ENCODE measurements around the gene UTS2B.

UTS2B gene

GRCh38 chr3:191362037-191362436 is 31.7 kb upstream of the UTS2B start:
- H3K18ac ChIP-seq (ENCODE audit: low read length): no peak overlapping the region
- no peak overlapping the region for H2BK12ac ChIP-seq (ENCODE audit: low read length)
- H4K91ac ChIP-seq (ENCODE audit: low read depth, low read length): no peak overlapping the region
- no CpG with 5 or more reads among the region's 4 CpGs for WGBS (ENCODE audit: extremely low coverage, insufficient coverage, insufficient read length)
- H2BK120ac ChIP-seq (ENCODE audit: insufficient read depth, low read length, poor library complexity): no peak overlapping the region
- no peak overlapping the region for H3K14ac ChIP-seq (ENCODE audit: low read length)
- no peak overlapping the region for H3K9ac ChIP-seq (ENCODE audit: low read length)
- H3K4ac ChIP-seq (ENCODE audit: low read depth, low read length): no peak overlapping the region
- no peak for DNase-seq
- peaks cover 4 to 11% of the 10 kb centered on the region in 2 experiments for H3K36me3 ChIP-seq (ENCODE audit: control insufficient read depth in 1 of 2, insufficient read depth in 2 of 2, low read length in 2 of 2)
- H3K9me3 ChIP-seq (ENCODE audit: insufficient read depth, low read depth, low read length): no peaks in the 10 kb centered on the region
- H3K4me3 ChIP-seq (ENCODE audit: low read depth, low read length): no peak overlapping the region
- H3K27me3 ChIP-seq (ENCODE audit: insufficient read depth, low read length): no peaks in the 10 kb centered on the region
- H3K23ac ChIP-seq (ENCODE audit: low read length): no peak overlapping the region
- peaks cover 4% of the 10 kb centered on the region for H3K79me1 ChIP-seq (ENCODE audit: low read length)
- H3K4me1 ChIP-seq (ENCODE audit: control insufficient read depth in 1 of 2, insufficient read depth in 2 of 2, low read length in 2 of 2): peaks cover 5 to 6% of the 10 kb centered on the region in 2 experiments
- no peak overlapping the region for H2AK5ac ChIP-seq (ENCODE audit: low read length)
- H2BK5ac ChIP-seq (ENCODE audit: low read depth, low read length, poor library complexity): no peak overlapping the region
- H2AFZ ChIP-seq (ENCODE audit: insufficient read depth, low read length, poor library complexity): no peak overlapping the region
- no peak overlapping the region for H4K12ac ChIP-seq (ENCODE audit: low read depth, low read length)
- no peaks in the 10 kb centered on the region for H3K79me2 ChIP-seq (ENCODE audit: control insufficient read depth, insufficient read depth, low read length, poor library complexity)
- no peak overlapping the region for H4K8ac ChIP-seq (ENCODE audit: low read depth, low read length)
- no peak overlapping the region for H3K27ac ChIP-seq (ENCODE audit: low read depth, low read length)
- no peak overlapping the region for H3K4me2 ChIP-seq (ENCODE audit: low read length)

- Histone ChIP-seq H3K4me1 (ENCODE audit: control insufficient read depth in 1 of 2, insufficient read depth in 2 of 2, low read length in 2 of 2) (peaks cover 5 to 10% of the 10 kb centered on the region in 2 experiments), H3K79me1 (ENCODE audit: low read length) (peaks cover 4% of the 10 kb centered on the region), H3K36me3 (ENCODE audit: control insufficient read depth in 1 of 2, insufficient read depth in 2 of 2, low read length in 2 of 2) (peaks cover 4 to 11% of the 10 kb centered on the region in 2 experiments), H3K27ac (ENCODE audit: low read depth, low read length) (no peak overlapping the region), H2AFZ (ENCODE audit: insufficient read depth, low read length, poor library complexity) (no peak overlapping the region), H4K91ac (ENCODE audit: low read depth, low read length) (no peak overlapping the region), H4K12ac (ENCODE audit: low read depth, low read length) (no peak overlapping the region), H3K18ac (ENCODE audit: low read length) (no peak overlapping the region), H2BK120ac (ENCODE audit: insufficient read depth, low read length, poor library complexity) (no peak overlapping the region), H3K4me3 (ENCODE audit: low read depth, low read length) (no peak overlapping the region), H3K14ac (ENCODE audit: low read length) (no peak overlapping the region), H3K4ac (ENCODE audit: low read depth, low read length) (no peak overlapping the region), H3K4me2 (ENCODE audit: low read length) (no peak overlapping the region), H4K8ac (ENCODE audit: low read depth, low read length) (no peak overlapping the region), H2BK12ac (ENCODE audit: low read length) (no peak overlapping the region), H3K23ac (ENCODE audit: low read length) (no peak overlapping the region), H2AK5ac (ENCODE audit: low read length) (no peak overlapping the region), H3K27me3 (ENCODE audit: insufficient read depth, low read length) (no peaks in the 10 kb centered on the region), H3K79me2 (ENCODE audit: control insufficient read depth, insufficient read depth, low read length, poor library complexity) (no peaks in the 10 kb centered on the region), H2BK5ac (ENCODE audit: low read depth, low read length, poor library complexity) (no peak overlapping the region), H3K9ac (ENCODE audit: low read length) (no peak overlapping the region), H3K9me3 (ENCODE audit: insufficient read depth, low read depth, low read length) (no peaks in the 10 kb centered on the region)
- WGBS (ENCODE audit: extremely low coverage, insufficient coverage, insufficient read length): no CpG with 5 or more reads among the region's 1 CpG
- no peak for DNase-seq
Observed at GRCh38 chr3:191361456-191361855, 31.1 kb upstream of the UTS2B start.

GRCh38 chr3:191360620-191361019 is 30.3 kb upstream of the UTS2B start:
- Histone ChIP-seq H2AFZ (ENCODE audit: insufficient read depth, low read length, poor library complexity) (no peak overlapping the region), H2BK5ac (ENCODE audit: low read depth, low read length, poor library complexity) (no peak overlapping the region), H3K4me3 (ENCODE audit: low read depth, low read length) (no peak overlapping the region), H4K8ac (ENCODE audit: low read depth, low read length) (no peak overlapping the region), H3K23ac (ENCODE audit: low read length) (no peak overlapping the region), H3K79me2 (ENCODE audit: control insufficient read depth, insufficient read depth, low read length, poor library complexity) (no peaks in the 10 kb centered on the region), H3K18ac (ENCODE audit: low read length) (no peak overlapping the region), H3K4me1 (ENCODE audit: control insufficient read depth in 1 of 2, insufficient read depth in 2 of 2, low read length in 2 of 2) (peaks cover 7 to 13% of the 10 kb centered on the region in 2 experiments), H4K12ac (ENCODE audit: low read depth, low read length) (no peak overlapping the region), H2BK120ac (ENCODE audit: insufficient read depth, low read length, poor library complexity) (no peak overlapping the region), H3K4me2 (ENCODE audit: low read length) (no peak overlapping the region), H3K27me3 (ENCODE audit: insufficient read depth, low read length) (no peaks in the 10 kb centered on the region), H3K14ac (ENCODE audit: low read length) (no peak overlapping the region), H3K36me3 (ENCODE audit: control insufficient read depth in 1 of 2, insufficient read depth in 2 of 2, low read length in 2 of 2) (peaks cover 4 to 11% of the 10 kb centered on the region in 2 experiments), H4K91ac (ENCODE audit: low read depth, low read length) (no peak overlapping the region), H3K9ac (ENCODE audit: low read length) (no peak overlapping the region), H3K9me3 (ENCODE audit: insufficient read depth, low read depth, low read length) (no peaks in the 10 kb centered on the region), H3K79me1 (ENCODE audit: low read length) (peaks cover 4% of the 10 kb centered on the region), H2AK5ac (ENCODE audit: low read length) (no peak overlapping the region), H3K27ac (ENCODE audit: low read depth, low read length) (no peak overlapping the region), H2BK12ac (ENCODE audit: low read length) (no peak overlapping the region), H3K4ac (ENCODE audit: low read depth, low read length) (no peak overlapping the region)
- no CpG with 5 or more reads among the region's 3 CpGs for WGBS (ENCODE audit: extremely low coverage, insufficient coverage, insufficient read length)
- peak in 1 of 2 donors; percentile 39 for DNase-seq

- no CpG with 5 or more reads among the region's 2 CpGs for WGBS (ENCODE audit: extremely low coverage, insufficient coverage, insufficient read length)
- DNase-seq: no peak
Observed at GRCh38 chr3:191358929-191359328, 28.6 kb upstream of the UTS2B start.

More at GRCh38 chr3:191358929-191359328, 28.6 kb upstream of the UTS2B start:
- no peak overlapping the region for H3K18ac ChIP-seq (ENCODE audit: low read length)
- no peaks in the 10 kb centered on the region for H3K9me3 ChIP-seq (ENCODE audit: insufficient read depth, low read depth, low read length)
- H2AFZ ChIP-seq (ENCODE audit: insufficient read depth, low read length, poor library complexity): no peak overlapping the region
- H4K91ac ChIP-seq (ENCODE audit: low read depth, low read length): no peak overlapping the region
- H3K27ac ChIP-seq (ENCODE audit: low read depth, low read length): no peak overlapping the region
- no peak overlapping the region for H2BK5ac ChIP-seq (ENCODE audit: low read depth, low read length, poor library complexity)
- H3K79me1 ChIP-seq (ENCODE audit: low read length): peaks cover 4% of the 10 kb centered on the region
- H4K12ac ChIP-seq (ENCODE audit: low read depth, low read length): no peak overlapping the region
- H4K8ac ChIP-seq (ENCODE audit: low read depth, low read length): no peak overlapping the region
- no peak overlapping the region for H3K4me3 ChIP-seq (ENCODE audit: low read depth, low read length)
- H3K79me2 ChIP-seq (ENCODE audit: control insufficient read depth, insufficient read depth, low read length, poor library complexity): no peaks in the 10 kb centered on the region
- H3K4ac ChIP-seq (ENCODE audit: low read depth, low read length): no peak overlapping the region
- H3K4me1 ChIP-seq (ENCODE audit: control insufficient read depth in 1 of 2, insufficient read depth in 2 of 2, low read length in 2 of 2): peaks cover 7 to 13% of the 10 kb centered on the region in 2 experiments
- H3K36me3 ChIP-seq (ENCODE audit: control insufficient read depth in 1 of 2, insufficient read depth in 2 of 2, low read length in 2 of 2): peaks cover 4 to 11% of the 10 kb centered on the region in 2 experiments
- H2BK120ac ChIP-seq (ENCODE audit: insufficient read depth, low read length, poor library complexity): no peak overlapping the region
- H2AK5ac ChIP-seq (ENCODE audit: low read length): no peak overlapping the region
- no peak overlapping the region for H3K23ac ChIP-seq (ENCODE audit: low read length)
- no peaks in the 10 kb centered on the region for H3K27me3 ChIP-seq (ENCODE audit: insufficient read depth, low read length)
- no peak overlapping the region for H3K4me2 ChIP-seq (ENCODE audit: low read length)
- peak overlapping the region; percentile 49 for H2BK12ac ChIP-seq (ENCODE audit: low read length)
- no peak overlapping the region for H3K9ac ChIP-seq (ENCODE audit: low read length)
- H3K14ac ChIP-seq (ENCODE audit: low read length): no peak overlapping the region
